HFFc6 (cell line): ENCODE results near the gene EVI5L. TPM values are rescaled to one million over a fixed set of nuclear protein-coding genes. Genes with fewer than 3 reads are reported as not detected.

Experiments used
- DNase-seq: peaks from one replicate; pipeline ENCODE4 v3.0.0-alpha.2; 2018
- H3K27ac Mint-ChIP-seq: 2 replicates; pipeline ENCODE4 v1.8.0; 2020; ENCODE audit warnings: mild to moderate bottlenecking, mixed read lengths
- H3K27me3 Mint-ChIP-seq: 2 replicates; pipeline ENCODE4 v1.8.0; 2021; ENCODE audit warnings: mild to moderate bottlenecking, moderate library complexity, mixed read lengths; ENCODE audit not compliant: insufficient read depth
- H3K36me3 Mint-ChIP-seq: 2 replicates; pipeline ENCODE4 v1.8.0; 2021; ENCODE audit warnings: low read depth, mixed read lengths
- H3K4me1 Mint-ChIP-seq: 2 replicates; pipeline ENCODE4 v1.8.0; 2020; ENCODE audit warnings: low read depth, mixed read lengths
- H3K4me3 Mint-ChIP-seq: 2 replicates; pipeline ENCODE4 v1.8.0; 2020; ENCODE audit warnings: mild to moderate bottlenecking, moderate library complexity, mixed read lengths
- H3K9me3 Mint-ChIP-seq: 2 replicates; pipeline ENCODE4 v1.8.0; 2020; ENCODE audit warnings: mild to moderate bottlenecking, mixed read lengths
- total RNA-seq, 6 experiments: library from RNA; stranded (reverse); fragmentation: NEBNext Ultra II Directional; extraction: Animal tissue kit (Norgen Biotek cat#: 25700); gene quantifications; 2 replicates in 1 of 6; 3 replicates in 5 of 6; pipeline ENCODE4 v1.2.3, GENCODE V29; 2021
- TF ChIP-seq, protein P1 (sequence below): fragments of 200-600 bp; sonication (generic); IDR thresholded peaks from 2 replicates; pipeline ENCODE4 v1.5.0; 2021; ENCODE audit warnings: antibody characterized with exemption, mild to moderate bottlenecking

EVI5L gene
- total RNA-seq, 6 experiments from 2014 or later = 26.4 to 33.0 (median 27.7) TPM

DNA sequence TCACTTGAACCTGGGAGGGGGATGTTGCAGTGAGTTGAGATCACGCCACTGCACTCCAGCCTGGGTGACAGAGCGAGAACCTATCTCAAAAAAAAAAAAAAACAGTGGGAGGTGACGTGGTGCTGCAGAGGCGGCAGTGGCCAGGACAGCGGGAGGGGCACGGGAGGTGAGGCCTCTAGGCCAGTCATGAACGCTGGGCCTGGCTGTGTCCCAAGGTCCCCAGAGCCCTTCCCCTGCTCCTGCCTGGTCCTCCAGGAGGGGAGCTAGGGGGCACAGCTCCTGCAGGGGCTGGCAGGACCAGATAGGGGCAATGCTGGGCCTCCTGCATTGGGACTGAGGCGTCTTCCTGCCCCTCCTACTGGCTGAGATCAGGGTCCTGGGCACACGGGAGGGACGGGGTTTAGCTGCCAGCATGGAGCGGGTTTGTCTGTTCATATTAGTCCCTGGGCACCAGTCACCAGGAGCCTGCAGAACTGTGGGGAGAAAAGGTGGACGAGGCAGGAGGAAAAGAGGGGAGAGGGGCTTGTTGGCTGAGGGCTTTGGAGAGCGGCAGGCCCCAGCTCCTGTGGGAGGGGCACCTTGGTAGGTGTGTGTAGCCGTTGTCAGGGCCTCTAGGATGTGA is 78.2 kb downstream of the EVI5L start:
- no peak overlapping the region for H3K27ac Mint-ChIP-seq

DNA sequence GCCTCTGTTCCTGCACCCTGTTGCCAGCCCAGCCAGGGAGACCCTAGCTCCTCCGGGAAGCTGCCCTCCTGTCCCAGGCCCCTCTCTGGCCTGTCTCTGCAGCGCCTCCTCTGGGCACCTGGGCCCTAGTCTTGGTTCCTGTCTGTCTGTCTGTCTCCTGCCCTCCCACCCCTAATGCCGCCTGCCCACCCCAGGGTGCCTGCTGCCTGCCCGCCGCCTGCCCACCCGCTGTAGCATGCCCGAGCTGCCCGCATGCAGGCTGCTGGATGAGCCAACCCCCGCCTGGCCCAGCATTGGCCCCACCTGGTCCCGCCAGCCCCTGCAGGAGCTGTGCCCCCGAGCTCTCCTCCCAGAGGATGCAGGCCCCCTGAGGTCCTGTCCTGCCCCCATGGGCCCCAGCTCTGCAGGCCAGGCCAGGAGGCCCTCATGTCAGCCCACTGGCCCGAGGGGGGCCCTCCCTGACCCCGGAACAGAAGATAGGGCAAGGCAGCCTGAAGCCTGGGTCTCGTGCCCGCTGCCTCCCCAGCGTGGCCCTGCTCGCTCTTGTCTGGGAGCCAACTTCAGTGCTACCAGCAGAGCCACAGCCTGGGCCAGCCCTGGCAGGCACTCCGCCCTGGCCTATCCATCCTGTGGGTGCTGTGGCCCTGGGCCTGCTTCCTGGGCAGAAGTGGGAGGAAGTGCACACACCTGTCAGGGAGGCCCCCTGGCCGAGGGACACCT is 78.9 kb downstream of the EVI5L start:
- TF ChIP-seq, protein P1, sequence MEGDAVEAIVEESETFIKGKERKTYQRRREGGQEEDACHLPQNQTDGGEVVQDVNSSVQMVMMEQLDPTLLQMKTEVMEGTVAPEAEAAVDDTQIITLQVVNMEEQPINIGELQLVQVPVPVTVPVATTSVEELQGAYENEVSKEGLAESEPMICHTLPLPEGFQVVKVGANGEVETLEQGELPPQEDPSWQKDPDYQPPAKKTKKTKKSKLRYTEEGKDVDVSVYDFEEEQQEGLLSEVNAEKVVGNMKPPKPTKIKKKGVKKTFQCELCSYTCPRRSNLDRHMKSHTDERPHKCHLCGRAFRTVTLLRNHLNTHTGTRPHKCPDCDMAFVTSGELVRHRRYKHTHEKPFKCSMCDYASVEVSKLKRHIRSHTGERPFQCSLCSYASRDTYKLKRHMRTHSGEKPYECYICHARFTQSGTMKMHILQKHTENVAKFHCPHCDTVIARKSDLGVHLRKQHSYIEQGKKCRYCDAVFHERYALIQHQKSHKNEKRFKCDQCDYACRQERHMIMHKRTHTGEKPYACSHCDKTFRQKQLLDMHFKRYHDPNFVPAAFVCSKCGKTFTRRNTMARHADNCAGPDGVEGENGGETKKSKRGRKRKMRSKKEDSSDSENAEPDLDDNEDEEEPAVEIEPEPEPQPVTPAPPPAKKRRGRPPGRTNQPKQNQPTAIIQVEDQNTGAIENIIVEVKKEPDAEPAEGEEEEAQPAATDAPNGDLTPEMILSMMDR = no peak
- Mint-ChIP-seq H3K27ac (no peak overlapping the region), H3K4me1 (peaks cover 15% of the 10 kb centered on the region), H3K4me3 (no peak overlapping the region), H3K36me3 (peaks cover 12% of the 10 kb centered on the region), H3K27me3 (peaks cover 3% of the 10 kb centered on the region), H3K9me3 (no peaks in the 10 kb centered on the region)
- no peak for DNase-seq

More for the DNA sequence above, 78.2 kb downstream of the EVI5L start:
- Mint-ChIP-seq H3K4me1 (peaks cover 15% of the 10 kb centered on the region), H3K9me3 (no peaks in the 10 kb centered on the region), H3K36me3 (peaks cover 12% of the 10 kb centered on the region), H3K27me3 (peaks cover 6% of the 10 kb centered on the region), H3K4me3 (no peak overlapping the region)
- DNase-seq = no peak
- TF ChIP-seq, protein P1 = no peak

DNA sequence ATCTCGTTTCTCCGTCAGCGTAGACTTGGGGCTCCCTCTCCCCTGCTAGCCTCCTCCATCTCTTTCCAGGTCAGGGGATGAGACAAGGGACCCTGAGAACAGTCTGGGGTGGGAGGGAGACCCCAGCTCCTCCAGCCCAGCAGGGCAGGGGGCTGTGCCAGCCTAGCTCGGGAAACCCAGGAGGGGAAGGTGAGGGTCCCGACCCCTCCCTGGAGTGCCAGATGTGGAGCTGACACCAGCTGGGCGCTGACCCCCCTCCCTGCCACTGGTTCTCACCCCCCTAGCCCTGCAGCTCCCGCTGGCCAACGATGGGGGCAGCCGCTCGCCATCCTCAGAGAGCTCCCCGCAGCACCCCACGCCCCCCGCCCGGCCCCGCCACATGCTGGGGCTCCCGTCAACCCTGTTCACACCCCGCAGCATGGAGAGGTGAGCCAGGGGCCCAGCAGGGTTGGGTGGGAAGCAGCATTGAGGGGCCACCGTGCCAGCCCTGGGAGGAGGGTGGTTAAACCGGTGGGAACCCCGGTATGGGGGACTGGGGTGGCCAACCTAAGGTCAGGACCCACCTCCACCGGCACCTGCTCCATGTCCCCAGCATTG is 79.6 kb downstream of the EVI5L start:
- TF ChIP-seq, protein P1 = no peak
- peaks cover 3% of the 10 kb centered on the region for H3K27me3 Mint-ChIP-seq

DNA sequence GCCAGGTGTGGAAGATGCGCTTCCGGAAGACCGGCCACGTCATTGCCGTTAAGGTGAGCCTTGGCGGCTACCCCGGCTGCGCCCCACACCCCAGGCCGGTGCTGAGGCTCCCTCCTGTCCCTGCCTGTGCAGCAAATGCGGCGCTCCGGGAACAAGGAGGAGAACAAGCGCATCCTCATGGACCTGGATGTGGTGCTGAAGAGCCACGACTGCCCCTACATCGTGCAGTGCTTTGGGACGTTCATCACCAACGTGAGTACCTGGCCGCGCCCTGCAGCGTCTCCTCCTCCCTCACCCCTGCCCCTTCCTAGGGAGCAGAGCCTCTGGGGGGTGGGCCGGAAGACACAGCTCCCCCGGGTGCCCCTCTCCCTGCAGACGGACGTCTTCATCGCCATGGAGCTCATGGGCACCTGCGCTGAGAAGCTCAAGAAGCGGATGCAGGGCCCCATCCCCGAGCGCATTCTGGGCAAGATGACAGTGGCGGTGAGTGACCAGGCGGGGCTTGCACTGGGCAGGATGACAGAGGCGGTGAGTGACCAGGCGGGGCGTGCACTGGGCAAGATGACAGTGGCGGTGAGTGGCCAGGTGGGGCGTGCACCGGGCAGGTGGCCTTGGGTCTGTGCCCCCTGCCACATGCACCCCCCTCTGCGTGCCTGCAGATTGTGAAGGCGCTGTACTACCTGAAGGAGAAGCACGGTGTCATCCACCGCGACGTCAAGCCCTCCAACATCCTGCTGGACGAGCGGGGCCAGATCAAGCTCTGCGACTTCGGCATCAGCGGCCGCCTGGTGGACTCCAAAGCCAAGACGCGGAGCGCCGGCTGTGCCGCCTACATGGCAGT is 80.5 kb downstream of the EVI5L start:
- TF ChIP-seq, protein P1 = no peak
- no peak overlapping the region for H3K4me3 Mint-ChIP-seq
- H3K27me3 Mint-ChIP-seq = peaks cover 6% of the 10 kb centered on the region
- peaks cover 5% of the 10 kb centered on the region for H3K4me1 Mint-ChIP-seq
- no peaks in the 10 kb centered on the region for H3K9me3 Mint-ChIP-seq
- H3K36me3 Mint-ChIP-seq = peaks cover 5% of the 10 kb centered on the region; the same call in 1 of the 2 replicates
- DNase-seq = no peak
- no peak overlapping the region for H3K27ac Mint-ChIP-seq

More for the DNA sequence above, 79.6 kb downstream of the EVI5L start:
- H3K27ac Mint-ChIP-seq = no peak overlapping the region
- H3K9me3 Mint-ChIP-seq = no peaks in the 10 kb centered on the region
- no peak overlapping the region for H3K4me3 Mint-ChIP-seq
- H3K36me3 Mint-ChIP-seq = peaks cover 11% of the 10 kb centered on the region
- DNase-seq = no peak
- H3K4me1 Mint-ChIP-seq = peaks cover 13% of the 10 kb centered on the region

DNA sequence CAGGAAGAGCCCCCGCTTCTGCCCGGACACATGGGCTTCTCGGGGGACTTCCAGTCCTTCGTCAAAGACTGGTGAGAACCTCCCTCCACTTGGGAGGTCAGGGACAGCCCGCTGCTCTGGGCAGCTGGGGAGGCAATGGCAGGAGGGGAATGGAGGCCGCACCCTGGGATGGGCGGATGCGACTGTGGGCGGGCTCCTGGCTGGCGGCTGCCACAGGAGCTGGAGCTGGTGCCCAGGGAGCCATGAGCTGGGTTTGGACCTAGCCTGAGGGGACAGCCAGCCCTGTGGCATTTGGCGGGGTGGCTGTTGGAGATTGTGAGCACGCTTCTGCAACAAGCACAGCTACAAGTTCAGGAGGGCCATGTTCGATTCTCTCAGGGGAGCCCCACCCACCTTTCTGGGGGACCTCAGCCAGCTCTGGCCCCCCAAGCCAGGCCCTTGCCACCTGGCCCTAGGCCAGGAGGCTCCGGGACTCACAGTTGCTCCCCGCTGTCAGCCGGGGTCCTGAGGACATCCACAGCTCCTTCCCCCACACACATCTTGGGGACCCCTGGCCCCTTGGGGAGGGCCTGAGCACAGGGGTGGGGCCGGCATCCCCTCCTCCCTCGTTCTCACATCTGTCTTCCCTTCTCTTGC is 81.6 kb downstream of the EVI5L start:
- H3K27ac Mint-ChIP-seq = no peak overlapping the region
- H3K4me1 Mint-ChIP-seq = peaks cover 6% of the 10 kb centered on the region; the same call in 1 of the 2 replicates
- no peak overlapping the region for H3K4me3 Mint-ChIP-seq
- peaks cover 6% of the 10 kb centered on the region for H3K27me3 Mint-ChIP-seq
- no peaks in the 10 kb centered on the region for H3K9me3 Mint-ChIP-seq
- peaks cover 5% of the 10 kb centered on the region; the same call in 1 of the 2 replicates for H3K36me3 Mint-ChIP-seq
- no peak for DNase-seq
- TF ChIP-seq, protein P1 = no peak
